GM23248 (cell line): ENCODE results near the gene FAAP24. TPM values are rescaled to one million over a fixed set of nuclear protein-coding genes. Genes with fewer than 3 reads are reported as not detected.
"Not testable (repeated sequence)": the region's sequence is repeated elsewhere in the genome, so short reads cannot be mapped to it uniquely, and the experiment has no call there.

Source experiments
- DNase-seq: peaks from one replicate; pipeline ENCODE4 v3.0.0-alpha.2; 2015
- H2AFZ ChIP-seq: fragments of 200-600 bp; sonication (generic); 2 replicates; pipeline ENCODE4 v1.6.1; 2016; ENCODE audit warnings: antibody characterized with exemption
- H3F3A ChIP-seq: fragments of 200-600 bp; sonication (generic); 2 replicates; pipeline ENCODE4 v1.6.1; 2016; ENCODE audit warnings: mild to moderate bottlenecking, antibody characterized with exemption, mixed run types; ENCODE audit not compliant: insufficient read depth
- H3K27ac ChIP-seq: fragments of 200-600 bp; sonication (generic); 2 replicates; pipeline ENCODE4 v1.5.1; 2016; ENCODE audit warnings: mild to moderate bottlenecking
- H3K27me3 ChIP-seq: fragments of 200-600 bp; sonication (generic); replicated peaks from 2 replicates; pipeline ENCODE4 v1.6.1; 2016; ENCODE audit warnings: mild to moderate bottlenecking; ENCODE audit not compliant: insufficient read depth
- H3K36me3 ChIP-seq: fragments of 200-600 bp; sonication (generic); 2 replicates; pipeline ENCODE4 v1.6.1; 2016; ENCODE audit warnings: low read depth, mild to moderate bottlenecking
- H3K4me1 ChIP-seq: fragments of 200-600 bp; sonication (generic); 2 replicates; pipeline ENCODE4 v1.6.1; 2016; ENCODE audit warnings: mild to moderate bottlenecking; ENCODE audit not compliant: insufficient read depth
- H3K4me2 ChIP-seq: fragments of 200-600 bp; sonication (generic); one replicate; pipeline ENCODE4 v1.6.1; 2016; ENCODE audit warnings: mild to moderate bottlenecking; ENCODE audit not compliant: unreplicated experiment
- H3K4me3 ChIP-seq: fragments of 200-600 bp; sonication (generic); 2 replicates; pipeline ENCODE4 v1.5.1; 2016; ENCODE audit warnings: mild to moderate bottlenecking
- H3K79me2 ChIP-seq: fragments of 200-600 bp; sonication (generic); 2 replicates; pipeline ENCODE4 v1.6.1; 2016; ENCODE audit warnings: mild to moderate bottlenecking; ENCODE audit not compliant: insufficient read depth
- H3K9ac ChIP-seq: fragments of 200-600 bp; sonication (generic); 2 replicates; pipeline ENCODE4 v1.6.1; 2016; ENCODE audit warnings: mild to moderate bottlenecking
- H3K9me2 ChIP-seq: fragments of 200-600 bp; sonication (generic); 2 replicates; pipeline ENCODE4 v1.6.1; 2016; ENCODE audit warnings: mixed run types, mild to moderate bottlenecking, moderate library complexity; ENCODE audit not compliant: insufficient read depth
- H3K9me3 ChIP-seq: fragments of 200-600 bp; sonication (generic); one replicate; pipeline ENCODE4 v1.6.1; 2017; ENCODE audit warnings: low read depth
- H4K20me1 ChIP-seq: fragments of 200-600 bp; sonication (generic); 2 replicates; pipeline ENCODE4 v1.6.0; 2016; ENCODE audit not compliant: insufficient read depth
- EZH2 ChIP-seq: fragments of 200-600 bp; sonication (generic); IDR thresholded peaks from 2 replicates; pipeline ENCODE4 v1.6.1; 2018; ENCODE audit warnings: antibody characterized with exemption, mild to moderate bottlenecking; ENCODE audit not compliant: insufficient read depth, poor library complexity, severe bottlenecking
- EZH2phosphoT487 ChIP-seq: fragments of 200-600 bp; sonication (generic); IDR thresholded peaks from 2 replicates; pipeline ENCODE4 v1.6.1; 2018; ENCODE audit warnings: antibody characterized with exemption, moderate library complexity, mild to moderate bottlenecking, low read depth; ENCODE audit not compliant: insufficient read depth
- WGBS, 2 experiments: methylation state at CpG; one replicate each; pipeline ENCODE4 v1.1.6; 2015 to 2017; ENCODE audit warnings: low lambda C conversion rate in 2 of 2, low coverage in 1 of 2; ENCODE audit errors: missing lambda C conversion rate in 2 of 2; 5-methylcytosine and 5-hydroxymethylcytosine counted together
- in situ Hi-C: fragments of 300-500 bp; cut with MboI; formaldehyde crosslinking; loops from 2 replicates; pipeline ENCODE4 v1.15.0; 2020
- polyA plus RNA-seq: library from polyadenylated mRNA; unstranded; fragments of >200 nt; fragmentation: Nextera tagmentation; extraction: Ambion mirVana; gene quantifications from 2 replicates; pipeline ENCODE4 v1.2.1, GENCODE V29; 2016
- total RNA-seq: library from RNA; depleted of rRNA; stranded (reverse); fragments of >200 nt; shearing (Covaris generic); gene quantifications from 2 replicates; pipeline ENCODE4 v1.2.3, GENCODE V29; 2014

FAAP24 gene
- total and polyA plus RNA-seq, 2 experiments from 2014 or later = 1.3 to 5.8 TPM

DNA sequence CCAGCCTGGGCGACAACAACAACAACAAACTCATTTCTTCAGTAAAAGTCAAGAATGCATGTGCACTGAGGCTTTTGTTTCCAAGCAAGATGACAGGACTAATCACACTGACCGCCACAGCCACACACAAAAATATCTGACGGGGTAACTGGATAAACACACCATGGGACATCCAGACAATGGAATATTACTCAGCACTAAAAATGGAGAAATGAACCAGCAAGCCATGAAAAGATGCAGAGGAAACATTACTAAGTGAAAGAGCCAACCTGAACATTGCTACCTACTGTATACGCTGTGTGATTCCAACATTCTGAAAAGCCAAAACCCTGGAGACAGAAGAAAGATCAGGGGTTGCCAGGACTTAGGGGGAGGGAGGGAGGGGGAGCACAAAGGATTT lies 36.7 kb downstream of the FAAP24 start:
- Histone ChIP-seq H4K20me1 (no peaks in the 10 kb centered on the region), H2AFZ (no peak overlapping the region), H3K9me2 (no peaks in the 10 kb centered on the region), H3K27me3 (no peaks in the 10 kb centered on the region), H3K79me2 (no peaks in the 10 kb centered on the region), H3F3A (no peaks in the 10 kb centered on the region), H3K27ac (no peak overlapping the region), H3K36me3 (no peaks in the 10 kb centered on the region), H3K4me2 (no peak overlapping the region), H3K9ac (no peak overlapping the region), H3K9me3 (no peaks in the 10 kb centered on the region), H3K4me1 (no peaks in the 10 kb centered on the region), H3K4me3 (no peak overlapping the region)
- 93 to 96% methylated on average over 4 of the region's 4 CpGs for WGBS, 2 experiments
- in situ Hi-C loops = no loop called here
- TF ChIP-seq EZH2phosphoT487 (no peak), EZH2 (no peak)
- no peak for DNase-seq

DNA sequence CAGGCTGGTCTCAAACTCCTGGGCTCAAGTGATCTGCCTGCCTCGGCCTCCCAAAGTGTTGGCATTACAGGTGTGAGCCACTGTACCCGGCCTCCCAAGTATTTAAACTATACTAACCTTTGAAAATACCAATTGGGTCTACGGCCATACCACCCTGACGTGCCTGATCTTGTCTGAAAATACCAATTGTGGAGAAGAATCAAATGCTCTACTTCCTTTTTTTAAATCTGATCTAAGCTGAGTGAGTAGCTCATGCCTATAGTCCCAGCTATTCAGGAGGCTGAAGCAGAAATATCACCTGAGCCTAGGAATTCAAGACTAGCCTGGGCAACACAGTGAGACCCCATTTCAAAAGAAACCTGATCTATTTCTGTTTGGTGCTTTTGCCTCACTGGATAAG lies 38.8 kb downstream of the FAAP24 start:
- H3K27ac ChIP-seq, H3K4me2 ChIP-seq, H3F3A ChIP-seq, H3K79me2 ChIP-seq, DNase-seq, H2AFZ ChIP-seq, H3K4me1 ChIP-seq, H4K20me1 ChIP-seq, H3K27me3 ChIP-seq, H3K9ac ChIP-seq, H3K4me3 ChIP-seq, H3K9me3 ChIP-seq, H3K9me2 ChIP-seq, H3K36me3 ChIP-seq, in situ Hi-C loops: not testable (repeated sequence)
- 88 to 91% methylated on average over 4 of the region's 4 CpGs for WGBS, 2 experiments

DNA sequence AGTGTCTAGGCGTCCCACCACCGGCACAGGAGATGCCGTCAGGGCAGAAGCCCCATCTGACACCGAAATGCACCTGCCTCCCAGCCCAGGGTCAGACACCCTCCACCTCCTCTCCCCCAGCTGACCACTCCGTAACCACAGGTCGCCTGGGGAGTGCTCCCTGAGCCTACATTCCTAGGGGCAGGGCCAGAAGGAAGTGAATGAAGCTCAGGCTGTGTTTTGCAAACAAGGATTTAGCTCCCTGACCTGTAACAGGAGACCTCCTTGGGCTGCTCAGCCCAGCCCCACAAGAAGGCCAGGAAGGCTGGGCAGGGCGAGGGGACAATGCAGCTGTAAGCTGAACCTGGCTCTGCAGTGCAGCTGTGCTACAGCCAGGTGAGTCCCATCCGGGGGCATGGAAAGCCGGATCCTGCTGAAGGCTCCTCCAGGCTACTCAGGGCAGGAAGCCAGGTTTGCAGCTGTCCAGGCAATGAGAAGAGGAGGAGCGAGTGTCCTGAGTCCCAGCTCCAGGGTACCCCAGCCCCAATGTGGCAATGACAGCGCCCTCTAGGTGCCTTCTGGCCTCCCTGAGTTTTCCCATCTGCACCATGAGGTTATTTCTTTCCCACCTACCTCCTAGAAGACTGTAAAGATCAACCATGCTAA lies 50.6 kb downstream of the FAAP24 start:
- TF ChIP-seq EZH2 = no peak
- no peak for TF ChIP-seq EZH2phosphoT487
- no peak overlapping the region for H3K27ac ChIP-seq
- H2AFZ ChIP-seq = no peak overlapping the region
- H3K9me2 ChIP-seq = no peaks in the 10 kb centered on the region
- no peaks in the 10 kb centered on the region for H3K9me3 ChIP-seq
- H3K4me2 ChIP-seq = no peak overlapping the region
- H3K36me3 ChIP-seq = no peaks in the 10 kb centered on the region
- DNase-seq = no peak
- in situ Hi-C loops = no loop called here
- no peaks in the 10 kb centered on the region for H3K79me2 ChIP-seq
- H3K4me3 ChIP-seq = no peak overlapping the region
- no peaks in the 10 kb centered on the region for H3F3A ChIP-seq
- H3K27me3 ChIP-seq = no peaks in the 10 kb centered on the region
- H3K9ac ChIP-seq = no peak overlapping the region
- no peaks in the 10 kb centered on the region for H4K20me1 ChIP-seq
- 46 to 54% methylated on average over 11 of the region's 11 CpGs for WGBS, 2 experiments
- H3K4me1 ChIP-seq = no peaks in the 10 kb centered on the region

GRCh38 chr19:33024398-33024797 lies 52.4 kb downstream of the FAAP24 start:
- Histone ChIP-seq H3K4me3 (no peak overlapping the region), H4K20me1 (no peaks in the 10 kb centered on the region), H3K4me2 (no peak overlapping the region), H3K27me3 (no peaks in the 10 kb centered on the region), H3K9me3 (no peaks in the 10 kb centered on the region), H3K4me1 (no peaks in the 10 kb centered on the region), H2AFZ (no peak overlapping the region), H3K9me2 (no peaks in the 10 kb centered on the region), H3F3A (no peaks in the 10 kb centered on the region), H3K27ac (no peak overlapping the region), H3K79me2 (no peaks in the 10 kb centered on the region), H3K36me3 (no peaks in the 10 kb centered on the region), H3K9ac (no peak overlapping the region)
- in situ Hi-C loops = no loop called here
- 64 to 66% methylated on average over 7 to 8 of the region's 8 CpGs for WGBS, 2 experiments
- TF ChIP-seq EZH2phosphoT487 = no peak
- TF ChIP-seq EZH2 = no peak
- DNase-seq = no peak

DNA sequence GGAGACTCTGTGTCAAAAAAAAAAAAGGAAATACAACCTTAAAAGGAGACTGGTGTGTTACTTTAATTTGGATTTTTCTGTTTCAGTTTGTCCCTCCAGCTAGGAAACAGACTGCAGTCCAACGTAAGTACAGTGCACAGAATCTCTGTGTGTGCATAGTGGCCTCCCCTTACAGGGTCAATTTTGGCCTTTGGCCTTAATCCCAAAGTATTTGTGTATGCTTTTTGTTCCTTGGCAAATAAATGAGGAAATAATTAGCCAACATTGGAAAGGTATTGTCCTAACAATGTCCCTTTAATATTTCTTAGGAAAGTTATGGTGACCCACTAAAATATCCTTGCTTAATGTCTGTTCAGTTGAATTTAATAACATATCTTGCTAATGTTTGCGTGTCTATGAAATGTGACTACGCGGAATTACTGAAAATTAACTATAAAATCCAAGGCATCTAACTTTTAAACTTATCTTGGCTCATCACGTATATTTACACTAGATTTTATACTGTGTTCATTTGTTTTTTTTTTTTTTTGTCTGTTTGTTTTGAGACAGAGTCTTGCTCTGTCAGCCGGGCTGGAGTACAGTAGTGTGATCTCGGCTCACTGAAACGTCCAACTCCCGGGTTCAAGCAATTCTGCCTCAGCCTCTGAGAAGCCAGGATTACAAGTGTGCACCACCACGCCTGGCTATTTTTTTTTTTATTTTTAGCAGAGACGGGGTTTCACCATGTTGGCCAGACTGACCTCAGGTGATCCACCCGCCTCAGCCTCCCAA lies 53.6 kb downstream of the FAAP24 start:
- H3K4me3 ChIP-seq, H3K9ac ChIP-seq, H3K27ac ChIP-seq, H3K79me2 ChIP-seq, H3K4me1 ChIP-seq, H4K20me1 ChIP-seq, H3K4me2 ChIP-seq, in situ Hi-C loops, H3F3A ChIP-seq, H3K9me3 ChIP-seq, H3K36me3 ChIP-seq, DNase-seq, H3K27me3 ChIP-seq, H2AFZ ChIP-seq, H3K9me2 ChIP-seq: not testable (repeated sequence)
- 81 to 82% methylated on average over 11 to 12 of the region's 12 CpGs for WGBS, 2 experiments

- H3K9me3 ChIP-seq, H3K9ac ChIP-seq, H3K9me2 ChIP-seq, in situ Hi-C loops, H2AFZ ChIP-seq, H3F3A ChIP-seq, H3K79me2 ChIP-seq, H3K4me1 ChIP-seq, H3K4me2 ChIP-seq, H3K27me3 ChIP-seq, H3K27ac ChIP-seq, H4K20me1 ChIP-seq, DNase-seq, H3K4me3 ChIP-seq, H3K36me3 ChIP-seq: not testable (repeated sequence)
- 50 to 58% methylated on average over 5 of the region's 5 CpGs for WGBS, 2 experiments
Measured at GRCh38 chr19:33026602-33027001, 54.6 kb downstream of the FAAP24 start.
